Endodermal cell (in vitro differentiated cells): ENCODE measurements around the gene ERAS. TPM values are rescaled to one million over a fixed set of nuclear protein-coding genes. Genes with fewer than 3 reads are reported as not detected.
"Not testable (repeated sequence)": the region's sequence is repeated elsewhere in the genome, so short reads cannot be mapped to it uniquely, and the experiment has no call there.

Source experiments
- DNase-seq: peaks from one replicate; pipeline ENCODE4 v3.0.0-alpha.2; 2017
- H3K27ac ChIP-seq: 2 replicates; pipeline ENCODE4 v1.5.1; 2013; ENCODE audit warnings: mild to moderate bottlenecking, low read depth, low read length, moderate library complexity
- H3K27me3 ChIP-seq: 2 replicates; pipeline ENCODE4 v1.6.1; 2013; ENCODE audit warnings: mild to moderate bottlenecking, low read length, moderate library complexity; ENCODE audit not compliant: insufficient read depth, control insufficient read depth, poor library complexity, severe bottlenecking
- H3K36me3 ChIP-seq: 2 replicates; pipeline ENCODE4 v1.7.0; 2013; ENCODE audit warnings: mild to moderate bottlenecking, low read length, moderate library complexity; ENCODE audit not compliant: control insufficient read depth, insufficient read depth
- H3K4me1 ChIP-seq: one replicate; pipeline ENCODE4 v1.7.0; 2013; ENCODE audit warnings: low read length; ENCODE audit not compliant: control insufficient read depth, insufficient read depth
- H3K4me3 ChIP-seq: 2 replicates; pipeline ENCODE4 v1.5.1; 2013; ENCODE audit warnings: mild to moderate bottlenecking, low read length, moderate library complexity
- H3K9ac ChIP-seq: 2 replicates; pipeline ENCODE4 v1.6.1; 2013; ENCODE audit warnings: mild to moderate bottlenecking, low read length, moderate library complexity; ENCODE audit not compliant: poor library complexity, severe bottlenecking; ENCODE audit errors: extremely low read depth
- H3K9me3 ChIP-seq: 2 replicates; pipeline ENCODE4 v1.6.1; 2013; ENCODE audit warnings: mild to moderate bottlenecking, low read length, moderate library complexity; ENCODE audit not compliant: control insufficient read depth
- H3K27ac Mint-ChIP-seq: 2 replicates; pipeline ENCODE4 v1.8.0; 2020; ENCODE audit warnings: mixed read lengths
- H3K27me3 Mint-ChIP-seq: 2 replicates; pipeline ENCODE4 v1.8.0; 2021; ENCODE audit warnings: mild to moderate bottlenecking, mixed read lengths; ENCODE audit not compliant: insufficient read depth
- H3K36me3 Mint-ChIP-seq: 2 replicates; pipeline ENCODE4 v1.8.0; 2020; ENCODE audit warnings: low read depth, mixed read lengths
- H3K4me1 Mint-ChIP-seq: 2 replicates; pipeline ENCODE4 v1.8.0; 2020; ENCODE audit warnings: mixed read lengths
- H3K4me3 Mint-ChIP-seq: 2 replicates; pipeline ENCODE4 v1.8.0; 2020; ENCODE audit warnings: mild to moderate bottlenecking, moderate library complexity, mixed read lengths
- H3K9me3 Mint-ChIP-seq: 2 replicates; pipeline ENCODE4 v1.8.0; 2020; ENCODE audit warnings: mild to moderate bottlenecking, mixed read lengths
- CTCF ChIP-seq: fragments of 200-600 bp; sonication (generic); conservative IDR thresholded peaks from 2 replicates; pipeline ENCODE4 v1.5.0; 2021; ENCODE audit warnings: antibody characterized with exemption, mild to moderate bottlenecking
- WGBS, 2 experiments: methylation state at CpG; one replicate each; pipeline versions ENCODE4 v1.1.5 to v1.1.7; 2013; ENCODE audit warnings: missing lambda C conversion rate in 2 of 2, mixed read lengths in 1 of 2; ENCODE audit not compliant: insufficient coverage in 1 of 2, insufficient read length in 1 of 2; 5-methylcytosine and 5-hydroxymethylcytosine counted together
- total RNA-seq, 2 donors: library from RNA; stranded (reverse); fragmentation: NEBNext Ultra II Directional in 1 of 2; extraction: Animal tissue kit (Norgen Biotek cat#: 25700) in 1 of 2; gene quantifications; 2 replicates in 1 of 2; 3 replicates in 1 of 2; pipeline ENCODE4 v1.2.1, GENCODE V29; 2021

Gene ERAS
- total RNA-seq, 2 donors from 2014 or later = not detected

GRCh38 chrX:48848847-48849246, 22.5 kb downstream of the ERAS start:
- Mint-ChIP-seq H3K4me1 (no peaks in the 10 kb centered on the region), H3K4me3 (no peak overlapping the region), H3K36me3 (peaks cover 4% of the 10 kb centered on the region), H3K27me3 (peaks cover 3% of the 10 kb centered on the region), H3K27ac (no peak overlapping the region), H3K9me3 (peaks cover 66% of the 10 kb centered on the region)
- TF ChIP-seq CTCF = no peak
- Histone ChIP-seq H3K27me3 (no peaks in the 10 kb centered on the region), H3K9ac (no peak overlapping the region), H3K9me3 (peaks cover 4% of the 10 kb centered on the region), H3K4me1 (no peaks in the 10 kb centered on the region), H3K4me3 (no peak overlapping the region), H3K27ac (no peak overlapping the region), H3K36me3 (no peaks in the 10 kb centered on the region)
- WGBS, 2 experiments = no CpG with 5 or more reads among the region's 1 CpG
- no peak for DNase-seq

GRCh38 chrX:48852857-48853256, 26.5 kb downstream of the ERAS start:
- H3K36me3 Mint-ChIP-seq = peaks cover 4% of the 10 kb centered on the region

GRCh38 chrX:48853494-48853893, 27.2 kb downstream of the ERAS start:
- not testable (repeated sequence) for H3K27ac Mint-ChIP-seq, H3K36me3 Mint-ChIP-seq, H3K9ac ChIP-seq, H3K36me3 ChIP-seq, H3K27me3 Mint-ChIP-seq, H3K4me1 ChIP-seq, H3K4me3 ChIP-seq, H3K4me3 Mint-ChIP-seq, H3K4me1 Mint-ChIP-seq, H3K27ac ChIP-seq, DNase-seq, H3K9me3 ChIP-seq, H3K27me3 ChIP-seq
- peaks cover 77% of the 10 kb centered on the region for H3K9me3 Mint-ChIP-seq

More at GRCh38 chrX:48852857-48853256, 26.5 kb downstream of the ERAS start:
- H3K27me3 ChIP-seq = no peaks in the 10 kb centered on the region
- peaks cover 4% of the 10 kb centered on the region for H3K9me3 ChIP-seq
- H3K27ac ChIP-seq = no peak overlapping the region
- Mint-ChIP-seq H3K4me1 (peaks cover 5% of the 10 kb centered on the region), H3K9me3 (peaks cover 74% of the 10 kb centered on the region), H3K27ac (no peak overlapping the region), H3K27me3 (peaks cover 3% of the 10 kb centered on the region), H3K4me3 (no peak overlapping the region)
- no peak overlapping the region for H3K9ac ChIP-seq
- DNase-seq = no peak
- 90 to 92% methylated on average over 2 to 7 of the region's 7 CpGs for WGBS, 2 experiments
- no peak for TF ChIP-seq CTCF
- no peaks in the 10 kb centered on the region for H3K4me1 ChIP-seq
- no peaks in the 10 kb centered on the region for H3K36me3 ChIP-seq
- H3K4me3 ChIP-seq = no peak overlapping the region

GRCh38 chrX:48854121-48854804, 27.9 kb downstream of the ERAS start:
- H3K4me3 ChIP-seq, H3K36me3 Mint-ChIP-seq, H3K9ac ChIP-seq, H3K36me3 ChIP-seq, H3K27ac Mint-ChIP-seq, DNase-seq, H3K4me1 Mint-ChIP-seq, H3K27me3 ChIP-seq, H3K9me3 ChIP-seq, H3K4me3 Mint-ChIP-seq, H3K27ac ChIP-seq, H3K4me1 ChIP-seq, H3K27me3 Mint-ChIP-seq: not testable (repeated sequence)
- 93 to 98% methylated on average over 5 to 12 of the region's 12 CpGs for WGBS, 2 experiments
- H3K9me3 Mint-ChIP-seq = peaks cover 74% of the 10 kb centered on the region
